HUES6 (cell line): ENCODE measurements around the gene FDX1.
"Not testable (repeated sequence)": the region's sequence is repeated elsewhere in the genome, so short reads cannot be mapped to it uniquely, and the experiment has no call there.

Experiments
- H3K27ac ChIP-seq: 2 replicates; pipeline ENCODE4 v1.7.0; 2013; ENCODE audit warnings: low read depth, mild to moderate bottlenecking, low read length, inconsistent platforms
- H3K27me3 ChIP-seq: 2 replicates; pipeline ENCODE4 v1.6.1; 2013; ENCODE audit warnings: low read length; ENCODE audit not compliant: control insufficient read depth, insufficient read depth
- H3K36me3 ChIP-seq: 2 replicates; pipeline ENCODE4 v1.6.1; 2013; ENCODE audit warnings: low read length; ENCODE audit not compliant: control insufficient read depth, insufficient read depth
- H3K4me1 ChIP-seq: 2 replicates; pipeline ENCODE4 v1.6.1; 2013; ENCODE audit warnings: low read length; ENCODE audit not compliant: control insufficient read depth, insufficient read depth
- H3K4me3 ChIP-seq: 2 replicates; pipeline ENCODE4 v1.5.1; 2013; ENCODE audit warnings: low read depth, low read length
- H3K9ac ChIP-seq: one replicate; pipeline ENCODE4 v1.6.1; 2013; ENCODE audit warnings: mild to moderate bottlenecking, low read length
- H3K9me3 ChIP-seq: 2 replicates; pipeline ENCODE4 v1.6.1; 2013; ENCODE audit warnings: low read depth, low read length; ENCODE audit not compliant: control insufficient read depth, insufficient read depth

FDX1 gene

DNA sequence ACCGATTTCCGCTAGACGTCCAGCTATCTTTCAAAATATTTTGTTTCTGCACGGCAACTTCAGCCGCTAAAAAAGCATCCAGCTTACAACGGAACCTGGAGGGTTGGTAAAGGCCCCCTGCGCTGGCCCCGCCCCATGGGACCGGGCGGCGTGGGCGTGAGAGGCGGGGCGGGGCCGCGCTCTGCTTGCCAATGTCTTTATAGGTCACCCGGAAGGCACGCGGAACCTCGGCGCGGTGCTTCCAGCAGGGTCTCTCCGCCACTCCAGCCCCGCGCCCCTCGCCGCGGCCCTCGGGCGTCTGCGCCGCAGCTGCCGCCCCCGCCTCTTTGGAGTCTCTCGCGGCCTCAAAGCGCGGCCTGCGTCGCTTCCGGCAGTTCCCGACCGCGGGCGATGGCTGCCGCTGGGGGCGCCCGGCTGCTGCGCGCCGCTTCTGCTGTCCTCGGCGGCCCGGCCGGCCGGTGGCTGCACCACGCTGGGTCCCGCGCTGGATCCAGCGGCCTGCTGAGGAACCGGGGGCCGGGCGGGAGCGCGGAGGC, at the start of gene FDX1:
Gene FDX1, plus strand, starts transcription at position 218 of the 536 bp plus-strand sequence. Its CDS starts 173 bp downstream, at position 391.
- Histone ChIP-seq H3K27me3 (no peaks in the 10 kb centered on the region), H3K4me1 (peaks cover 27% of the 10 kb centered on the region), H3K36me3 (no peaks in the 10 kb centered on the region), H3K9me3 (no peaks in the 10 kb centered on the region), H3K4me3 (peak within 1 kb of the TSS; percentile 83), H3K27ac (no peak within 1 kb of the TSS; the same call in 1 of the 2 replicates), H3K9ac (peak within 1 kb of the TSS; percentile 87)

- Histone ChIP-seq H3K36me3 (no peaks in the 10 kb centered on the region), H3K4me1 (peaks cover 7% of the 10 kb centered on the region; the same call in 1 of the 2 replicates), H3K9me3 (no peaks in the 10 kb centered on the region), H3K9ac (no peak overlapping the region), H3K4me3 (no peak overlapping the region), H3K27me3 (no peaks in the 10 kb centered on the region), H3K27ac (no peak overlapping the region)
These were observed 48.7 kb upstream of the FDX1 start for GRCh38 chr11:110380836-110381622.

DNA sequence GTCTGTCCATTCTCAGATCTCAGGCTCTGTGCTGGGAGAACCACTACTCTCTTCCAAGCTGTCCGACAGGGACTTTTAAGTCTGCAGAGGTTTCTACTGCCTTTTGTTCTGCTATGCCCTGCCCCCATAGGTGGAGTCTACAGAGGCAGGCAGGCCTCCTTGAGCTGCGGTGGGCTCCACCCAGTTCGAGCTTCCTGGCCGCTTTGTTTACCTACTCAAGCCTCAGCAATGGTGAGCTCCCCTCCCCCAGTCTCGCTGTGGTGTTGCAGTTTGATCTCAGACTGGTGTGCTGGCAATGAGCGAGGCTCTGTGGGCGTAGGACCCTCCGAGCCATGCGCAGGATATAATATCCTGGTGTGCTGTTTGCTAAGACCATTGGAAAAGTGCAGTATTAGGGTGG, 41.5 kb upstream of the FDX1 start:
- not testable (repeated sequence) for H3K9ac ChIP-seq, H3K4me1 ChIP-seq

DNA sequence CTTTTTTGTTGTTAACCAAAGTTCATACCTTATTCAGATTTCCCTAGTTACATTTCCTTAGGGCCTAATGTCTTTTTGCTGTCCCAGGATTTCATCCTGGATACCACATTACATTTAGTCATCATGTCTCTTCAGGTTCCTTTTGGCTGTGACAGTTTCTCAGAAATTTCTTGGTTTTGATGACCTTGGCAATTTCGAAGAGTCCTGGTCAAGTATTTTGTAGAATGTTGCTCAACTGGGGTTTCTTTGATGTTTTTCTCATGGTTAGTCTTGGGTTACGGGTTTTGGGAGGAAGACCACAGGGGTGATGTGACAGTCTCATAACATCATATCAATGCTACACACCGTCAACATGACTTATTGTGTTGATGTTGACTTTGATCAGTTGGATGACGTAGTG, 39.8 kb upstream of the FDX1 start:
- H3K27me3 ChIP-seq, result no peaks in the 10 kb centered on the region
- H3K4me3 ChIP-seq, result no peak overlapping the region
- H3K4me1 ChIP-seq, result no peaks in the 10 kb centered on the region
- H3K9ac ChIP-seq, result no peak overlapping the region
- no peak overlapping the region for H3K27ac ChIP-seq
- H3K9me3 ChIP-seq, result peaks cover 16% of the 10 kb centered on the region
- no peaks in the 10 kb centered on the region for H3K36me3 ChIP-seq

More for the DNA sequence above, 41.5 kb upstream of the FDX1 start:
- not testable (repeated sequence) for H3K27ac ChIP-seq, H3K4me3 ChIP-seq, H3K27me3 ChIP-seq, H3K36me3 ChIP-seq
- peaks cover 14% of the 10 kb centered on the region for H3K9me3 ChIP-seq

- Histone ChIP-seq H3K27ac (no peak overlapping the region), H3K9ac (no peak overlapping the region), H3K4me1 (no peaks in the 10 kb centered on the region), H3K9me3 (peaks cover 19% of the 10 kb centered on the region), H3K36me3 (no peaks in the 10 kb centered on the region), H3K27me3 (no peaks in the 10 kb centered on the region), H3K4me3 (no peak overlapping the region)
These were observed 37.7 kb upstream of the FDX1 start for GRCh38 chr11:110392056-110392455.

GRCh38 chr11:110397668-110398286, 32.0 kb upstream of the FDX1 start:
- not testable (repeated sequence) for H3K36me3 ChIP-seq, H3K27ac ChIP-seq, H3K4me1 ChIP-seq, H3K4me3 ChIP-seq, H3K9ac ChIP-seq, H3K9me3 ChIP-seq, H3K27me3 ChIP-seq

GRCh38 chr11:110403585-110403984, 26.2 kb upstream of the FDX1 start:
- H3K27me3 ChIP-seq, H3K27ac ChIP-seq, H3K9ac ChIP-seq, H3K4me3 ChIP-seq, H3K36me3 ChIP-seq, H3K4me1 ChIP-seq: not testable (repeated sequence)
- peaks cover 22% of the 10 kb centered on the region for H3K9me3 ChIP-seq

DNA sequence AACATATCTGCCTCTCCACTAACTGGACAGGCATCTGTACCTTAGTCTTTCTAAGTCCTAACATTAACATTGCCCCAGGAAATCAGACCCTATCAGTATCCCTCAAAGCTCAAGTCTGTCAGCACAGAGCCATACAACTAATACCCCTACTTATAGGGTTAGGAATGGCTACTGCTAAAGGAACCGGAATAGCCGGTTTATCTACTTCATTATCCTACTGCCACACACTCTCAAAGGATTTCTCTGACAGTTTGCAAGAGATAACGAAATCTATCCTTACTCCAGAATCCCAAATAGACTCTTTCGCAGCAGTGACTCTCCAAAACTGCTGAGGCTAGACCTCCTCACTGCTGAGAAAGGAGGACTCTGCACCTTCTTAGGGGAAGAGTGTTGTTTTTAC, 24.1 kb upstream of the FDX1 start:
- not testable (repeated sequence) for H3K4me3 ChIP-seq, H3K36me3 ChIP-seq, H3K4me1 ChIP-seq, H3K27ac ChIP-seq, H3K27me3 ChIP-seq, H3K9ac ChIP-seq
- H3K9me3 ChIP-seq, result peaks cover 22% of the 10 kb centered on the region

- Histone ChIP-seq H3K27ac (no peak overlapping the region), H3K27me3 (no peaks in the 10 kb centered on the region), H3K9me3 (peaks cover 22% of the 10 kb centered on the region), H3K4me3 (no peak overlapping the region), H3K4me1 (no peaks in the 10 kb centered on the region), H3K9ac (no peak overlapping the region), H3K36me3 (no peaks in the 10 kb centered on the region)
These were observed 22.4 kb upstream of the FDX1 start for GRCh38 chr11:110407315-110407714.

DNA sequence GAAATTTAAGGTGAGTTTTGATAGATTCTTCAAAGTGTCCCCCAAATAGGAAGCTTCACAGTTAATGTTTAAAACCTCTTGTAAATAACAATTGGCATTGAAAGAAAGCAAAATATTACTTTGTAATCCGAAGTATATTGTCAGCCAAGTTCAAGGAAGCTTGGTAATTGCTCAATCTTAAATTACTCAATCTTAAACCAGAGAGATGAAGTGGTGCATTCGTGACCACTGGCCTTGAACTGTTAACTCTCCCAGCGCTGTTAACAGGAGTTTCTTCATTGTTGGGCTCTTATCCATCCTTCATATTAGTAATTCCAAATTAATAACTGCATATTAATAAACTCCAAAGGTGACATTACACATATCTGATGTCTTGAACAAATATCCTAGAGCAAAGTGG, 20.6 kb upstream of the FDX1 start:
- peaks cover 22% of the 10 kb centered on the region for H3K9me3 ChIP-seq
- no peak overlapping the region for H3K27ac ChIP-seq
- H3K9ac ChIP-seq, result no peak overlapping the region
- no peaks in the 10 kb centered on the region for H3K4me1 ChIP-seq
- H3K27me3 ChIP-seq, result no peaks in the 10 kb centered on the region
- no peak overlapping the region for H3K4me3 ChIP-seq
- no peaks in the 10 kb centered on the region for H3K36me3 ChIP-seq

- Histone ChIP-seq H3K27ac (no peak overlapping the region), H3K9me3 (peaks cover 16% of the 10 kb centered on the region), H3K4me3 (no peak overlapping the region), H3K36me3 (no peaks in the 10 kb centered on the region), H3K4me1 (no peaks in the 10 kb centered on the region), H3K9ac (no peak overlapping the region), H3K27me3 (no peaks in the 10 kb centered on the region)
These were observed 19.1 kb upstream of the FDX1 start for GRCh38 chr11:110410651-110411050.
